Breast epithelium (tissue), 3 donors: ENCODE data around the gene CORO1C.

Source experiments
- POLR2A ChIP-seq: fragments of 450-650 bp; IDR thresholded peaks from one replicate; pipeline ENCODE4 v1.6.1; 2016; ENCODE audit warnings: antibody characterized with exemption, mild to moderate bottlenecking, moderate library complexity
- POLR2AphosphoS5 ChIP-seq, 3 donors: sonication (generic); formaldehyde crosslinking; IDR thresholded peaks; one replicate each; pipeline ENCODE4 v1.6.1; 2017; ENCODE audit warnings: antibody characterized with exemption in 3 of 3

DNA sequence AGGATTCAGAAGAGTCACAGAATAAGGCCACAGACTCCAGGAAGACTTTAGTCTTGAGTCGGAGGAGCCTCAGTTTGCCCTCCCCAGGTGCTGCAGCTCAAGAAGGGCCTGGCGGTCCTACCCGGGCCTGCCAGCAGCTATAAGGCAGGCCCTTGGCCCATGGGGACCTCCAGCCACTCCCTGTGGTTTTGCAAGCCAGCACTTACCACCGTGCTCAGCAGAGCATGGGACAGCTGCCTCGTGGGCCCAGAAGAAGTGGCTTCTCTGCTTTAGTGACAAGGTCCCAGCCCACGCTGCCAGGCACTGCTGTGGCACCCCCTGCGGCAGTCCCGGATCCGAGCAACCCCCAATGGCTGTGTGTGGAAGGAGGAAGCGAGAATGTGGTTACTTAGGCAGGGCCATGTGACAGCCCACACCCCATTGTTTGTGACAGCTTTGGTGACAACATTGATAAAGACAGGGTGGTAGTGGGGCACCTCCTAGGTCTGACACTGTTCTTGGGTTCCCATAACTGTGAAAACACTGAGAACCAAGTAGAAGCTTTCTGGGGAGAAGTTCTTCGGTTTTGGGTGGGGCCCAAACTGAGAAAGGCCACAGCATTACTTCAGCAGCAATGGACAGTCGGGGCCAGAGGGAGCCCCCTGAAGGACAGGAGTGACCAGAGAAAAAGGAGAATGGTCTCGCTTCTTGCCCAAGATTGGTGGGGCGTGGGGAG is 97.6 kb downstream of the CORO1C start, which contains the start of gene SELPLG:
- TF ChIP-seq POLR2AphosphoS5 (IDR thresholded peaks at IDR 0.05) (peak in 2 of 3 donors; percentile 22 to 37), POLR2A (no peak)
